ENCODE data around the gene C4orf50.

DNA sequence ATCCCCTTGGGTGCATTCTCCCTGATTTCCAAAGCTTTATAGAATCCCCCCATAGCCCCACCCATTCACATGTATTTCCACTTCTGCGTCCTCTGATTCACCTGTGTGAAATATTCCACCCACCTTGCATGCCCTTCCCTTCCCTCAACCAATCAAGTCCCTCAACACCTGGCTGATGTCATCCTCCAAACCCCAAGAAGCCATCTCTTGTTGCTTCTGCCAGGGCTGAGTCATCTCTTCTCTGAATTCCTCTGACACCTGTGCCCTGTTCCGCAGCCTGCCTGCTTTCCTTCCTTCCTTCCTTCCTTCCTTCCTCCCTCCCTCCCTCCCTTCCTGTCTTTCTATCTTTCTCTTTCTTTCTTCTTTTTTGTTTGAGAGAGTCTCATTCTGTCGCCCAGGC lies 135.3 kb downstream of the C4orf50 start:
- TF ChIP-seq POLR2A (IDR thresholded peaks at IDR 0.05; ENCODE audit: low read length) (no peak), GATA1 (IDR thresholded peaks at IDR 0.05; ENCODE audit: low read depth, low read length) (no peak)

Measured in erythroblast (primary cell).